ENCODE data around the gene DGCR6. TPM values are rescaled to one million over a fixed set of nuclear protein-coding genes. Genes with fewer than 3 reads are reported as not detected.

The DGCR6 gene
- total and polyA plus RNA-seq, 2 of the 4 experiments (the other 2 are of a cell fraction): 0.54 to 0.58 TPM

DNA sequence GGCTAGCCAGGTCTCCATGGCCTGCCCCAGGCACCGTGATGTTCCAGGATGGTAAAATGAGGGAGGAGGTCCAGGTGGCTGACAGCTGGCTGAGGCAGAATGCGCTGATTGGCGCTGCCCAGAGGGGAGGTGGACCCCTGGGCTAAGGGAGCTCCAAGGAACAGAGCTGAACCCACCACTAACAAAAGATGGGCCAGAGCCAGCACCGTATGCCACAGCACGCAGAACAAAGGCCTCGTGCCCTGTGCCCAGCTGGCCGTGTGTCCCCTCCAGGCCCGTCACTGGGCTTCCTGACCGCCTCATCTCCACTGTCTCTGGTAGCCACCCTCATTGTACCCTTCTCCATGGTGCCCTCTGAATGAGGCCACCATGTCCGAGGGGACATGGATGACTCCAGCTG, 49.6 kb downstream of the DGCR6 start:
- POLR2A ChIA-PET (ENCODE audit: unreplicated experiment): no interaction called here
- intact Hi-C loops (cut with micrococcal nuclease) (no loop called here), in situ Hi-C loops (cut with MboI; ENCODE audit: low sequenced_read_pairs) (loop anchor here (25.0 kb wide), 1 partner anchor 407 kb away; no protein-coding TSS in a partner anchor), dilution Hi-C loops (cut with HindIII; ENCODE audit: low sequenced_read_pairs, unreplicated experiment) (no loop called here)
- H3K36me3 ChIP-seq (ENCODE audit: control insufficient read depth, insufficient read depth, low read length): no peaks in the 10 kb centered on the region
- H3K18ac ChIP-seq (ENCODE audit: low read depth, low read length): no peak overlapping the region
- no peak overlapping the region for H2BK15ac ChIP-seq (ENCODE audit: low read depth, low read length)
- H3K9me3 ChIP-seq (ENCODE audit: control insufficient read depth, insufficient read depth, low read length): no peaks in the 10 kb centered on the region
- H3K9me1 ChIP-seq (ENCODE audit: insufficient read depth, low read length): no peaks in the 10 kb centered on the region
- no peak overlapping the region for H4K91ac ChIP-seq (ENCODE audit: insufficient read depth, low read depth, low read length)
- DNase-seq: no peak
- CTCF ChIA-PET: no interaction called here
- no peak overlapping the region for H2BK20ac ChIP-seq (ENCODE audit: low read depth, low read length)
- H4K8ac ChIP-seq (ENCODE audit: low read depth in 2 of 2, low read length in 2 of 2): no peak overlapping the region
- H3K4me2 ChIP-seq (ENCODE audit: low read depth, low read length): no peak overlapping the region
- H3K14ac ChIP-seq (replicated peaks; ENCODE audit: low read depth, low read length): no peak overlapping the region
- ATAC-seq (ENCODE audit: low read depth): no peak
- H2BK5ac ChIP-seq (ENCODE audit: low read depth, low read length, poor library complexity, severe bottlenecking): no peak overlapping the region
- H3K23ac ChIP-seq (ENCODE audit: low read depth, low read length): no peak overlapping the region
- no CpG with 5 or more reads among the region's 10 CpGs for WGBS, 2 experiments (ENCODE audit: extremely low coverage in 2 of 2, insufficient read length in 1 of 2)
- H3K4me3 ChIP-seq (ENCODE audit: insufficient read depth, low read depth, low read length): no peak overlapping the region
- no peaks in the 10 kb centered on the region for H3K79me1 ChIP-seq (ENCODE audit: low read depth in 1 of 2, low read length in 2 of 2)
- H4K20me1 ChIP-seq (ENCODE audit: insufficient read depth, low read length): no peaks in the 10 kb centered on the region
- H2AFZ ChIP-seq (replicated peaks; ENCODE audit: low read length, poor library complexity): no peak overlapping the region
- no peak overlapping the region for H3K27ac ChIP-seq (ENCODE audit: insufficient read depth, low read length)
- H3K4ac ChIP-seq (ENCODE audit: low read depth, low read length): no peak overlapping the region
- no peak overlapping the region for H2AK9ac ChIP-seq (replicated peaks; ENCODE audit: low read depth, low read length, poor library complexity)
- H2AK5ac ChIP-seq (ENCODE audit: low read depth, low read length): no peak overlapping the region
- no peak overlapping the region for H3K9ac ChIP-seq (ENCODE audit: low read depth, low read length)
- no peak overlapping the region for H2BK120ac ChIP-seq (ENCODE audit: low read depth, low read length)
- H3K27me3 ChIP-seq (ENCODE audit: control insufficient read depth, insufficient read depth, low read length): peaks cover 9% of the 10 kb centered on the region; the same call in 1 of the 2 replicates
- BruUV-seq (replicated peaks): no TSS peak
- H3K56ac ChIP-seq (ENCODE audit: extremely low read depth, insufficient read depth, low read length): no peak overlapping the region
- TF ChIP-seq MAFK (IDR thresholded peaks at IDR 0.05; ENCODE audit: low read depth, low read length) (no peak), RFX5 (IDR thresholded peaks at IDR 0.05; ENCODE audit: low read depth, low read length) (no peak), RAD21 (IDR thresholded peaks at IDR 0.05; ENCODE audit: low read length) (no peak), MXI1 (IDR thresholded peaks at IDR 0.05; ENCODE audit: borderline replicate concordance, low read depth, low read length) (no peak), MAZ (IDR thresholded peaks at IDR 0.05; ENCODE audit: borderline replicate concordance, low read depth, low read length) (no peak), CEBPB (IDR thresholded peaks at IDR 0.05; ENCODE audit: low read depth, low read length) (no peak), NFE2L2 (IDR thresholded peaks at IDR 0.05; ENCODE audit: low read depth, low read length) (no peak), FOS (IDR thresholded peaks at IDR 0.05; ENCODE audit: low read depth, low read length) (no peak), CHD1 (IDR thresholded peaks at IDR 0.05; ENCODE audit: low read depth, low read length) (no peak), SMC3 (IDR thresholded peaks at IDR 0.05; ENCODE audit: low read depth, low read length) (no peak), POLR2A (IDR thresholded peaks at IDR 0.05; ENCODE audit: low read depth, low read length) (no peak), BHLHE40 (IDR thresholded peaks at IDR 0.05; ENCODE audit: low read depth, low read length) (no peak), RCOR1 (IDR thresholded peaks at IDR 0.05; ENCODE audit: insufficient replicate concordance, low read length) (no peak)
- TF ChIP-seq, protein P1, sequence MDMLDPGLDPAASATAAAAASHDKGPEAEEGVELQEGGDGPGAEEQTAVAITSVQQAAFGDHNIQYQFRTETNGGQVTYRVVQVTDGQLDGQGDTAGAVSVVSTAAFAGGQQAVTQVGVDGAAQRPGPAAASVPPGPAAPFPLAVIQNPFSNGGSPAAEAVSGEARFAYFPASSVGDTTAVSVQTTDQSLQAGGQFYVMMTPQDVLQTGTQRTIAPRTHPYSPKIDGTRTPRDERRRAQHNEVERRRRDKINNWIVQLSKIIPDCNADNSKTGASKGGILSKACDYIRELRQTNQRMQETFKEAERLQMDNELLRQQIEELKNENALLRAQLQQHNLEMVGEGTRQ (IDR thresholded peaks at IDR 0.05; ENCODE audit: low read depth, low read length): no peak
- TF ChIP-seq, protein P2, sequence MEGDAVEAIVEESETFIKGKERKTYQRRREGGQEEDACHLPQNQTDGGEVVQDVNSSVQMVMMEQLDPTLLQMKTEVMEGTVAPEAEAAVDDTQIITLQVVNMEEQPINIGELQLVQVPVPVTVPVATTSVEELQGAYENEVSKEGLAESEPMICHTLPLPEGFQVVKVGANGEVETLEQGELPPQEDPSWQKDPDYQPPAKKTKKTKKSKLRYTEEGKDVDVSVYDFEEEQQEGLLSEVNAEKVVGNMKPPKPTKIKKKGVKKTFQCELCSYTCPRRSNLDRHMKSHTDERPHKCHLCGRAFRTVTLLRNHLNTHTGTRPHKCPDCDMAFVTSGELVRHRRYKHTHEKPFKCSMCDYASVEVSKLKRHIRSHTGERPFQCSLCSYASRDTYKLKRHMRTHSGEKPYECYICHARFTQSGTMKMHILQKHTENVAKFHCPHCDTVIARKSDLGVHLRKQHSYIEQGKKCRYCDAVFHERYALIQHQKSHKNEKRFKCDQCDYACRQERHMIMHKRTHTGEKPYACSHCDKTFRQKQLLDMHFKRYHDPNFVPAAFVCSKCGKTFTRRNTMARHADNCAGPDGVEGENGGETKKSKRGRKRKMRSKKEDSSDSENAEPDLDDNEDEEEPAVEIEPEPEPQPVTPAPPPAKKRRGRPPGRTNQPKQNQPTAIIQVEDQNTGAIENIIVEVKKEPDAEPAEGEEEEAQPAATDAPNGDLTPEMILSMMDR (conservative IDR thresholded peaks at IDR 0.05; ENCODE audit: low read depth, low read length): no peak
- TF ChIP-seq, protein P3, sequence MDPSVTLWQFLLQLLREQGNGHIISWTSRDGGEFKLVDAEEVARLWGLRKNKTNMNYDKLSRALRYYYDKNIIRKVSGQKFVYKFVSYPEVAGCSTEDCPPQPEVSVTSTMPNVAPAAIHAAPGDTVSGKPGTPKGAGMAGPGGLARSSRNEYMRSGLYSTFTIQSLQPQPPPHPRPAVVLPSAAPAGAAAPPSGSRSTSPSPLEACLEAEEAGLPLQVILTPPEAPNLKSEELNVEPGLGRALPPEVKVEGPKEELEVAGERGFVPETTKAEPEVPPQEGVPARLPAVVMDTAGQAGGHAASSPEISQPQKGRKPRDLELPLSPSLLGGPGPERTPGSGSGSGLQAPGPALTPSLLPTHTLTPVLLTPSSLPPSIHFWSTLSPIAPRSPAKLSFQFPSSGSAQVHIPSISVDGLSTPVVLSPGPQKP (IDR thresholded peaks at IDR 0.05; ENCODE audit: borderline replicate concordance, low read depth, low read length): no peak
- no peak overlapping the region for H4K5ac ChIP-seq (ENCODE audit: low read depth, low read length)
- H3K4me1 ChIP-seq (ENCODE audit: control insufficient read depth, insufficient read depth, low read length): no peaks in the 10 kb centered on the region
